Pons (tissue), 1 donor: Measurements from ENCODE around the gene PLPPR5.

Source experiments
- DNase-seq: peaks from one replicate; pipeline ENCODE4 v3.0.0-alpha.2; 2016; ENCODE audit warnings: low spot score

PLPPR5 gene

DNA sequence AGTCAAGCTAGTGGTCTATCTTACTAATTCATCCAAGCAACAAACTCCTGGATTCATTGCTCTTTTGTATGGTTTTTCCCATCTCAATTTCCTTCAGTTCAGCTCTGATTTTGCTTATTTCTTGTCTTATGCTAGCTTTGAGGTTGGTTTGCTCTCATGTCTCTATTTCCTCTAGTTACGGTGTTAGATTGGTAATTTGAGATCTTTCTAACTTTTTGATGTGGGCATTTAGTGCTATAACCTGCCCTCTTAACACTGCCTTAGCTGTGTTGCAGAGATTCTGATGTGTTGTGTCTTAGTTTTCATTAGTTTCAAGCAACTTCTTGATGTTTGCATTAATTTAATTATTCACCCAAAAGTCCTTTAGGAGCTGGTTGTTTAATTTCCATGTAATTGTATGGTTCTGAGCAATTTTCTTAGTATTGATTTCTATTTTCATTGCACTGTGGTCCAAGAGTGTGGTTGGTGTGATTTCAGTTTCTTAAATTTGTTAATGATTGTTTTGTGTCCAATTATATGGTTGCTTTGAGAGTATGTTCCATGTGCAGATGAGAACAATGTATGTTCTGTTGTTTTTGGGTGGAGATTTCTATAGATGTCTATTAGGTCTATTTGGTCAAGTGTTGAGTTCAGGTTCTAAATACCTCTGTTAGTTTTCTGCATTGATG lies 154.6 kb downstream of the PLPPR5 start:
- no peak for DNase-seq

DNA sequence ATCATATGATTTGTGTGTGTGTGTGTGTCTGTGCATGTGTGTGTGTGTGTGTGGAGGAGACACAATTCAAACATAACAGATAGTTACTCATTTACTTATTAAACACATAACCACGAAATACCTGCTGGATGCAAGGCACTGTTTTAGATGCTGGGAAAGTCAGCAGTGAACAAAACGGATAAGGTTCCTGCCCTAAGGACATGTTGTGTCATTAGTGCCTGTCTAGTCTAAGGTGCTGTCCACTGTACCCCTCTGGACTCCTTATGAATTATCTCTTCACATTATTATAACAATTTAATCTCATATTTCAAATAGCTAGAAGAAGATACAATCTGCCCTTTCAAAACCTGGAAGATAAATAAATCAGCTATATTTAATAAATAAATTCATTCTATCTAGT lies 162.4 kb downstream of the PLPPR5 start:
- no peak for DNase-seq
